GM20431 (cell line): ENCODE measurements around the gene PSMC4.

Experiments used
- in situ Hi-C: fragments of 300-500 bp; cut with MseI, MboI; formaldehyde crosslinking; loops from one replicate; pipeline ENCODE4 v1.15.0; 2020; ENCODE audit warnings: low sequenced_read_pairs; ENCODE audit not compliant: unreplicated experiment

The PSMC4 gene

GRCh38 chr19:39983695-39984300 lies 12.8 kb downstream of the PSMC4 start:
- in situ Hi-C loops = no loop called here

- in situ Hi-C loops = no loop called here
These were observed 15.7 kb downstream of the PSMC4 start for GRCh38 chr19:39986643-39987042.

GRCh38 chr19:39987167-39987566 lies 16.2 kb downstream of the PSMC4 start:
- in situ Hi-C loops = no loop called here

- in situ Hi-C loops = no loop called here
These were observed 16.6 kb downstream of the PSMC4 start for GRCh38 chr19:39987596-39987995.

- in situ Hi-C loops = no loop called here
These were observed 22.6 kb downstream of the PSMC4 start for GRCh38 chr19:39993605-39994004.

- in situ Hi-C loops = no loop called here
These were observed 23.4 kb downstream of the PSMC4 start for GRCh38 chr19:39994361-39994760.

GRCh38 chr19:39995794-39996193 lies 24.8 kb downstream of the PSMC4 start:
- in situ Hi-C loops = no loop called here

- in situ Hi-C loops = no loop called here
These were observed 25.3 kb downstream of the PSMC4 start for GRCh38 chr19:39996218-39996810.

- in situ Hi-C loops = no loop called here
These were observed 26.1 kb downstream of the PSMC4 start, which contains the start of gene ZNF546 for GRCh38 chr19:39996811-39997637. ZNF546 (plus strand) TSS chr19:39997060; CDS start chr19:39998327, 1,267 bp downstream.

- in situ Hi-C loops = no loop called here
These were observed 26.8 kb downstream of the PSMC4 start for GRCh38 chr19:39997638-39998216.

- in situ Hi-C loops = no loop called here
These were observed 27.5 kb downstream of the PSMC4 start for GRCh38 chr19:39998501-39998900.

GRCh38 chr19:40005691-40006272 lies 34.8 kb downstream of the PSMC4 start:
- in situ Hi-C loops = no loop called here

GRCh38 chr19:40006273-40006691 lies 35.3 kb downstream of the PSMC4 start:
- in situ Hi-C loops = no loop called here

GRCh38 chr19:40009674-40010073 lies 38.7 kb downstream of the PSMC4 start:
- in situ Hi-C loops = no loop called here

- in situ Hi-C loops = no loop called here
These were observed 43.0 kb downstream of the PSMC4 start for GRCh38 chr19:40013991-40014390.

GRCh38 chr19:40023969-40024368 lies 53.0 kb downstream of the PSMC4 start:
- in situ Hi-C loops = no loop called here

GRCh38 chr19:40025938-40026596 lies 55.1 kb downstream of the PSMC4 start:
- in situ Hi-C loops = no loop called here

GRCh38 chr19:40026597-40026970 lies 55.6 kb downstream of the PSMC4 start:
- in situ Hi-C loops = no loop called here
